Cardiac fibroblast (primary cell): ENCODE data around the gene GPR183.
A peak's percentile ranks its signal among the peaks of the same experiment; 100 is the strongest.

ENCODE experiments used
- DNase-seq, 2 donors: peaks; one replicate each; pipeline versions ENCODE4 v3.0.0 to v3.0.0-alpha.2; 2010; ENCODE audit warnings: low read depth in 2 of 2
- H3K4me3 ChIP-seq, 2 donors: replicated peaks in 1 of 2; 1 replicate in 1 of 2; 2 replicates in 1 of 2; pipeline ENCODE4 v1.5.1; 2011; ENCODE audit warnings: low read depth in 2 of 2, low read length in 2 of 2, mild to moderate bottlenecking in 2 of 2, moderate library complexity in 1 of 2
- CTCF ChIP-seq: IDR thresholded peaks from one replicate; pipeline ENCODE4 v1.5.1; 2011; ENCODE audit warnings: low read depth, mild to moderate bottlenecking, low read length, inconsistent platforms

GPR183 gene

GRCh38 chr13:99310382-99311031 lies 3.3 kb upstream of the GPR183 start:
- no peak for TF ChIP-seq CTCF
- DNase-seq: peak; percentile 41 to 82
- H3K4me3 ChIP-seq: no peak overlapping the region

- TF ChIP-seq CTCF: no peak
- no peak overlapping the region for H3K4me3 ChIP-seq
- peak; percentile 58 to 85 for DNase-seq
These were observed 1.4 kb upstream of the GPR183 start for GRCh38 chr13:99308471-99309087.

GRCh38 chr13:99307648-99308339 lies 595 bp upstream of the GPR183 start:
- no peak for TF ChIP-seq CTCF
- no peak overlapping the region for H3K4me3 ChIP-seq
- DNase-seq: peak; percentile 62 to 83

GRCh38 chr13:99305566-99305965 lies 1.6 kb downstream of the GPR183 start:
- H3K4me3 ChIP-seq: no peak overlapping the region
- DNase-seq: no peak
- no peak for TF ChIP-seq CTCF

- TF ChIP-seq CTCF: no peak
- no peak overlapping the region for H3K4me3 ChIP-seq
- DNase-seq: no peak
These were observed 2.0 kb downstream of the GPR183 start for GRCh38 chr13:99305158-99305557.

- no peak for TF ChIP-seq CTCF
- H3K4me3 ChIP-seq: no peak overlapping the region
- DNase-seq: no peak
These were observed 2.7 kb downstream of the GPR183 start for GRCh38 chr13:99304541-99304940.
